ENCODE measurements around the gene RYR2.

GRCh38 chr1:237062976-237063375 lies 21.0 kb downstream of the RYR2 start:
- TF ChIP-seq CTCF (IDR thresholded peaks at IDR 0.05; ENCODE audit: low read length) (no peak), EZH2 (IDR thresholded peaks at IDR 0.05; ENCODE audit: borderline replicate concordance, low read length) (no peak)
